Measurements from ENCODE around the gene CNTNAP2. TPM values are rescaled to one million over a fixed set of nuclear protein-coding genes. Genes with fewer than 3 reads are reported as not detected.
"Not testable (repeated sequence)": the region's sequence is repeated elsewhere in the genome, so short reads cannot be mapped to it uniquely, and the experiment has no call there.

CNTNAP2 gene
- total and polyA plus RNA-seq, 8 donors = 0.94 to 42.5 (median 38.6) TPM

- H3K27me3 ChIP-seq = no peaks in the 10 kb centered on the region
- intact Hi-C loops (cut with DNase I) = no loop called here
- no peaks in the 10 kb centered on the region for H3K36me3 ChIP-seq
- no peak overlapping the region for H3K4me3 ChIP-seq
- H3K9me3 ChIP-seq = no peaks in the 10 kb centered on the region
- no peak for ATAC-seq
- DNase-seq = no peak
- H3K27ac ChIP-seq = no peak overlapping the region
- H3K4me1 ChIP-seq = no peaks in the 10 kb centered on the region
- no peak for TF ChIP-seq CTCF (IDR thresholded peaks at IDR 0.05)
Observed at GRCh38 chr7:148463210-148463609, 2346.6 kb downstream of the CNTNAP2 start.

GRCh38 chr7:148464947-148465346 is 2348.3 kb downstream of the CNTNAP2 start:
- Histone ChIP-seq H3K27ac (no peak overlapping the region), H3K36me3 (no peaks in the 10 kb centered on the region), H3K27me3 (no peaks in the 10 kb centered on the region), H3K4me3 (no peak overlapping the region), H3K9me3 (no peaks in the 10 kb centered on the region), H3K4me1 (no peaks in the 10 kb centered on the region)
- intact Hi-C loops (cut with DNase I) = no loop called here
- DNase-seq (no peak), ATAC-seq (no peak)
- TF ChIP-seq CTCF (IDR thresholded peaks at IDR 0.05) = no peak

GRCh38 chr7:148465441-148465840 is 2348.8 kb downstream of the CNTNAP2 start:
- H3K9me3 ChIP-seq; ATAC-seq; DNase-seq; H3K4me3 ChIP-seq; H3K27ac ChIP-seq; H3K4me1 ChIP-seq; intact Hi-C loops (cut with DNase I); H3K27me3 ChIP-seq; H3K36me3 ChIP-seq: not testable (repeated sequence)

- ATAC-seq (no peak), DNase-seq (no peak)
- intact Hi-C loops (cut with DNase I) = no loop called here
- Histone ChIP-seq H3K4me3 (no peak overlapping the region), H3K36me3 (no peaks in the 10 kb centered on the region), H3K4me1 (no peaks in the 10 kb centered on the region), H3K9me3 (no peaks in the 10 kb centered on the region), H3K27me3 (no peaks in the 10 kb centered on the region), H3K27ac (no peak overlapping the region)
- TF ChIP-seq CTCF (IDR thresholded peaks at IDR 0.05) = no peak
Observed at GRCh38 chr7:148466120-148466519, 2349.5 kb downstream of the CNTNAP2 start.

- Histone ChIP-seq H3K4me1 (no peaks in the 10 kb centered on the region), H3K27me3 (peaks cover 0 to 7% of the 10 kb centered on the region in 2 donors), H3K36me3 (no peaks in the 10 kb centered on the region), H3K27ac (no peak overlapping the region), H3K4me3 (no peak overlapping the region), H3K9me3 (no peaks in the 10 kb centered on the region)
- no peak for TF ChIP-seq CTCF (IDR thresholded peaks at IDR 0.05)
- no peak for ATAC-seq
- intact Hi-C loops (cut with DNase I) = no loop called here
- DNase-seq = no peak
Observed at GRCh38 chr7:148468700-148469098, 2352.1 kb downstream of the CNTNAP2 start.

Small RNAs within 50 kb of the gene (microRNA-seq; reads per million reads assigned to microRNA genes)
- gene MIR548F4 = 0 reads per million in 2 donors

All from left lung (tissue), 10 donors.